ENCODE results near the gene TNPO2.

DNA sequence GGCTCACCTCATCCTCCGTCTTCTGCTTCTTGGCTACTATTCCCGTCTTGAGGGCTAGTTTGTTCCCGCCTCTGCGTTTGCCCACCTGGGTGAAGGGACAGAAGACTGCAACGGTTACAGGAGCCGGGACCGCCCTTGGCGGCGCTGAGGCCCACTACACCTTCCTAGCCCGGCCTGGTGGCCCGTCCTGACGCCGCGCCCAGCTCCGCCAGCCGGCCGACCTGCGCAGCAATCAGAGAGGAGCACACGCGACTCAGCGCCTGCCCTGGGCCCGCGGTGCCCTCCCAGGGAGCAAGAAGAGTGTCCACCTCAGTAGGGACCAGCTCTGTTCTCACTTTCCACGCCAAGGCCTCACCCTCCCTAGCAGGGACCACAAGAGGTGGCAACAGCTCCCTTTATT is 7.6 kb upstream of the TNPO2 start:
- TF ChIP-seq ZNF530 (CRISPR knock-in tag; IDR thresholded peaks at IDR 0.05; ENCODE audit: low read depth): no peak
- no peak for TF ChIP-seq SALL1 (CRISPR knock-in tag; IDR thresholded peaks at IDR 0.05)
- TF ChIP-seq, protein P1, sequence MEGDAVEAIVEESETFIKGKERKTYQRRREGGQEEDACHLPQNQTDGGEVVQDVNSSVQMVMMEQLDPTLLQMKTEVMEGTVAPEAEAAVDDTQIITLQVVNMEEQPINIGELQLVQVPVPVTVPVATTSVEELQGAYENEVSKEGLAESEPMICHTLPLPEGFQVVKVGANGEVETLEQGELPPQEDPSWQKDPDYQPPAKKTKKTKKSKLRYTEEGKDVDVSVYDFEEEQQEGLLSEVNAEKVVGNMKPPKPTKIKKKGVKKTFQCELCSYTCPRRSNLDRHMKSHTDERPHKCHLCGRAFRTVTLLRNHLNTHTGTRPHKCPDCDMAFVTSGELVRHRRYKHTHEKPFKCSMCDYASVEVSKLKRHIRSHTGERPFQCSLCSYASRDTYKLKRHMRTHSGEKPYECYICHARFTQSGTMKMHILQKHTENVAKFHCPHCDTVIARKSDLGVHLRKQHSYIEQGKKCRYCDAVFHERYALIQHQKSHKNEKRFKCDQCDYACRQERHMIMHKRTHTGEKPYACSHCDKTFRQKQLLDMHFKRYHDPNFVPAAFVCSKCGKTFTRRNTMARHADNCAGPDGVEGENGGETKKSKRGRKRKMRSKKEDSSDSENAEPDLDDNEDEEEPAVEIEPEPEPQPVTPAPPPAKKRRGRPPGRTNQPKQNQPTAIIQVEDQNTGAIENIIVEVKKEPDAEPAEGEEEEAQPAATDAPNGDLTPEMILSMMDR (CRISPR knock-in tag; IDR thresholded peaks at IDR 0.05): no peak
- TF ChIP-seq NFIC (IDR thresholded peaks at IDR 0.05; ENCODE audit: low read length): no peak
- TF ChIP-seq RELA (CRISPR knock-in tag; IDR thresholded peaks at IDR 0.05): no peak
- no peak for TF ChIP-seq ZBTB34 (CRISPR knock-in tag; IDR thresholded peaks at IDR 0.05)
- TF ChIP-seq KMT2B (CRISPR knock-in tag; IDR thresholded peaks at IDR 0.05): no peak
- TF ChIP-seq FOXP1 (IDR thresholded peaks at IDR 0.05): no peak
- TF ChIP-seq FOXP1 (CRISPR knock-in tag; IDR thresholded peaks at IDR 0.05): no peak
- TF ChIP-seq, protein P2, sequence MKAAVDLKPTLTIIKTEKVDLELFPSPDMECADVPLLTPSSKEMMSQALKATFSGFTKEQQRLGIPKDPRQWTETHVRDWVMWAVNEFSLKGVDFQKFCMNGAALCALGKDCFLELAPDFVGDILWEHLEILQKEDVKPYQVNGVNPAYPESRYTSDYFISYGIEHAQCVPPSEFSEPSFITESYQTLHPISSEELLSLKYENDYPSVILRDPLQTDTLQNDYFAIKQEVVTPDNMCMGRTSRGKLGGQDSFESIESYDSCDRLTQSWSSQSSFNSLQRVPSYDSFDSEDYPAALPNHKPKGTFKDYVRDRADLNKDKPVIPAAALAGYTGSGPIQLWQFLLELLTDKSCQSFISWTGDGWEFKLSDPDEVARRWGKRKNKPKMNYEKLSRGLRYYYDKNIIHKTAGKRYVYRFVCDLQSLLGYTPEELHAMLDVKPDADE (CRISPR knock-in tag; IDR thresholded peaks at IDR 0.05): no peak
- TF ChIP-seq TARDBP (CRISPR knock-in tag; IDR thresholded peaks at IDR 0.05): no peak
- TF ChIP-seq POLR2A (IDR thresholded peaks at IDR 0.05; ENCODE audit: insufficient read depth in 1 of 2, low read depth in 2 of 2, low read length in 2 of 2): no peak
- no peak for TF ChIP-seq EHMT2 (IDR thresholded peaks at IDR 0.05; ENCODE audit: borderline replicate concordance, low read depth, low read length)
- TF ChIP-seq PHF5A (CRISPR knock-in tag; IDR thresholded peaks at IDR 0.05; ENCODE audit: low read depth, unreplicated experiment): no peak
